T-helper 17 cell (primary cell): ENCODE measurements around the gene GABBR2. TPM values are rescaled to one million over a fixed set of nuclear protein-coding genes. Genes with fewer than 3 reads are reported as not detected.

Experiments
- ATAC-seq: fragments of 150-1000 bp; cut with Tn5 transposase; 2 replicates; pipeline ENCODE4 v1.10.0; 2021; ENCODE audit warnings: mild to moderate bottlenecking, moderate library complexity
- DNase-seq, 3 donors: peaks; one replicate each; pipeline versions ENCODE4 v3.0.0 to v3.0.0-alpha.2; 2020 to 2021
- H3K9me3 ChIP-seq: one replicate; pipeline ENCODE4 v1.7.0; 2013; ENCODE audit warnings: low read length, mild to moderate bottlenecking; ENCODE audit not compliant: control insufficient read depth, poor library complexity, severe bottlenecking
- H3K27ac Mint-ChIP-seq: one replicate; pipeline ENCODE4 v1.8.0; 2022; ENCODE audit warnings: mild to moderate bottlenecking, moderate library complexity, mixed read lengths
- H3K27me3 Mint-ChIP-seq: one replicate; pipeline ENCODE4 v1.8.0; 2022; ENCODE audit warnings: mixed read lengths
- H3K36me3 Mint-ChIP-seq: one replicate; pipeline ENCODE4 v1.8.0; 2022; ENCODE audit warnings: low read depth, mixed read lengths
- H3K4me1 Mint-ChIP-seq: one replicate; pipeline ENCODE4 v1.8.0; 2022; ENCODE audit warnings: mild to moderate bottlenecking, mixed read lengths
- H3K4me3 Mint-ChIP-seq: one replicate; pipeline ENCODE4 v1.8.0; 2022; ENCODE audit warnings: mild to moderate bottlenecking, moderate library complexity, mixed read lengths
- total RNA-seq, 4 donors: library from RNA in 2 of 4; stranded (reverse) in 2 of 4; gene quantifications; one replicate each; pipeline ENCODE4 v1.2.3 and lab custom pipeline; 2022 to 2026

Gene GABBR2
- total RNA-seq, 2 donors from 2014 or later, result not detected

- Mint-ChIP-seq H3K27me3 (no peaks in the 10 kb centered on the region), H3K4me3 (no peak overlapping the region), H3K4me1 (no peaks in the 10 kb centered on the region), H3K36me3 (peaks cover 16% of the 10 kb centered on the region), H3K27ac (no peak overlapping the region)
- H3K9me3 ChIP-seq, result no peaks in the 10 kb centered on the region
- no peak for DNase-seq
- ATAC-seq, result no peak
Observed at GRCh38 chr9:98736226-98736625, 27.5 kb upstream of the GABBR2 start.

GRCh38 chr9:98732801-98733200 lies 24.1 kb upstream of the GABBR2 start:
- Mint-ChIP-seq H3K27ac (no peak overlapping the region), H3K36me3 (peaks cover 16% of the 10 kb centered on the region), H3K27me3 (peaks cover 6% of the 10 kb centered on the region), H3K4me1 (no peaks in the 10 kb centered on the region), H3K4me3 (no peak overlapping the region)
- DNase-seq (no peak), ATAC-seq (no peak)
- H3K9me3 ChIP-seq, result no peaks in the 10 kb centered on the region

GRCh38 chr9:98732091-98732490 lies 23.4 kb upstream of the GABBR2 start:
- Mint-ChIP-seq H3K27ac (no peak overlapping the region), H3K4me3 (no peak overlapping the region), H3K27me3 (peaks cover 11% of the 10 kb centered on the region), H3K4me1 (no peaks in the 10 kb centered on the region), H3K36me3 (peaks cover 11% of the 10 kb centered on the region)
- no peak for ATAC-seq
- no peaks in the 10 kb centered on the region for H3K9me3 ChIP-seq
- DNase-seq, result no peak

- no peak overlapping the region for H3K4me3 Mint-ChIP-seq
- ATAC-seq (no peak), DNase-seq (no peak)
- no peak overlapping the region for H3K27ac Mint-ChIP-seq
- H3K9me3 ChIP-seq, result no peaks in the 10 kb centered on the region
- H3K27me3 Mint-ChIP-seq, result peaks cover 18% of the 10 kb centered on the region
- peaks cover 7% of the 10 kb centered on the region for H3K36me3 Mint-ChIP-seq
- H3K4me1 Mint-ChIP-seq, result no peaks in the 10 kb centered on the region
Observed at GRCh38 chr9:98730871-98731270, 22.1 kb upstream of the GABBR2 start.

- Mint-ChIP-seq H3K27me3 (peaks cover 24% of the 10 kb centered on the region), H3K4me3 (no peak overlapping the region), H3K36me3 (peaks cover 4% of the 10 kb centered on the region), H3K4me1 (no peaks in the 10 kb centered on the region), H3K27ac (no peak overlapping the region)
- no peak for DNase-seq
- no peak for ATAC-seq
- H3K9me3 ChIP-seq, result no peaks in the 10 kb centered on the region
Observed at GRCh38 chr9:98728500-98728899, 19.8 kb upstream of the GABBR2 start.

GRCh38 chr9:98727428-98727827 lies 18.7 kb upstream of the GABBR2 start:
- no peaks in the 10 kb centered on the region for H3K9me3 ChIP-seq
- H3K27me3 Mint-ChIP-seq, result peaks cover 33% of the 10 kb centered on the region
- DNase-seq (no peak), ATAC-seq (no peak)
- no peaks in the 10 kb centered on the region for H3K4me1 Mint-ChIP-seq
- H3K4me3 Mint-ChIP-seq, result no peak overlapping the region
- H3K27ac Mint-ChIP-seq, result no peak overlapping the region
- peaks cover 5% of the 10 kb centered on the region for H3K36me3 Mint-ChIP-seq

- Mint-ChIP-seq H3K36me3 (peaks cover 5% of the 10 kb centered on the region), H3K27ac (no peak overlapping the region), H3K4me1 (no peaks in the 10 kb centered on the region), H3K4me3 (no peak overlapping the region), H3K27me3 (peaks cover 39% of the 10 kb centered on the region)
- H3K9me3 ChIP-seq, result no peaks in the 10 kb centered on the region
- no peak for ATAC-seq
- DNase-seq, result no peak
Observed at GRCh38 chr9:98726735-98727134, 18.0 kb upstream of the GABBR2 start.

GRCh38 chr9:98724810-98725530 lies 16.2 kb upstream of the GABBR2 start:
- Mint-ChIP-seq H3K4me3 (no peak overlapping the region), H3K36me3 (peaks cover 5% of the 10 kb centered on the region), H3K27me3 (peaks cover 39% of the 10 kb centered on the region), H3K27ac (no peak overlapping the region), H3K4me1 (no peaks in the 10 kb centered on the region)
- ATAC-seq (no peak), DNase-seq (no peak)
- H3K9me3 ChIP-seq, result no peaks in the 10 kb centered on the region

- peaks cover 3% of the 10 kb centered on the region for H3K36me3 Mint-ChIP-seq
- no peaks in the 10 kb centered on the region for H3K4me1 Mint-ChIP-seq
- no peaks in the 10 kb centered on the region for H3K9me3 ChIP-seq
- ATAC-seq (no peak), DNase-seq (no peak)
- H3K4me3 Mint-ChIP-seq, result no peak overlapping the region
- peaks cover 46% of the 10 kb centered on the region for H3K27me3 Mint-ChIP-seq
- no peak overlapping the region for H3K27ac Mint-ChIP-seq
Observed at GRCh38 chr9:98721643-98722042, 12.9 kb upstream of the GABBR2 start.

GRCh38 chr9:98720402-98720801 lies 11.7 kb upstream of the GABBR2 start:
- Mint-ChIP-seq H3K27ac (no peak overlapping the region), H3K4me3 (no peak overlapping the region), H3K4me1 (no peaks in the 10 kb centered on the region), H3K27me3 (peaks cover 56% of the 10 kb centered on the region), H3K36me3 (peaks cover 4% of the 10 kb centered on the region)
- no peak for ATAC-seq
- H3K9me3 ChIP-seq, result no peaks in the 10 kb centered on the region
- no peak for DNase-seq

- no peak overlapping the region for H3K4me3 Mint-ChIP-seq
- no peak for DNase-seq
- ATAC-seq, result no peak
- no peaks in the 10 kb centered on the region for H3K9me3 ChIP-seq
- no peak overlapping the region for H3K27ac Mint-ChIP-seq
- H3K4me1 Mint-ChIP-seq, result no peaks in the 10 kb centered on the region
- H3K36me3 Mint-ChIP-seq, result peaks cover 6% of the 10 kb centered on the region
- peaks cover 60% of the 10 kb centered on the region for H3K27me3 Mint-ChIP-seq
Observed at GRCh38 chr9:98719055-98719454, 10.3 kb upstream of the GABBR2 start.

GRCh38 chr9:98714833-98715232 lies 6.1 kb upstream of the GABBR2 start:
- H3K27me3 Mint-ChIP-seq, result peaks cover 70% of the 10 kb centered on the region
- DNase-seq, result no peak
- H3K4me3 Mint-ChIP-seq, result no peak overlapping the region
- H3K9me3 ChIP-seq, result no peaks in the 10 kb centered on the region
- peaks cover 4% of the 10 kb centered on the region for H3K36me3 Mint-ChIP-seq
- H3K27ac Mint-ChIP-seq, result no peak overlapping the region
- no peaks in the 10 kb centered on the region for H3K4me1 Mint-ChIP-seq
- ATAC-seq, result no peak

- no peak for ATAC-seq
- no peak for DNase-seq
- H3K36me3 Mint-ChIP-seq, result peaks cover 6% of the 10 kb centered on the region
- no peak overlapping the region for H3K27ac Mint-ChIP-seq
- H3K4me1 Mint-ChIP-seq, result no peaks in the 10 kb centered on the region
- no peaks in the 10 kb centered on the region for H3K9me3 ChIP-seq
- H3K4me3 Mint-ChIP-seq, result no peak overlapping the region
- H3K27me3 Mint-ChIP-seq, result peaks cover 64% of the 10 kb centered on the region
Observed at GRCh38 chr9:98712987-98713386, 4.3 kb upstream of the GABBR2 start.
